RWPE2 (cell line): ENCODE measurements around the gene UPF1.
"Not testable (repeated sequence)": the region's sequence is repeated elsewhere in the genome, so short reads cannot be mapped to it uniquely, and the experiment has no call there.

Experiments
- ATAC-seq: fragments of 200-7000 bp; cut with Tn5 transposase; 3 replicates; pipeline ENCODE4 v1.9.1; 2021; ENCODE audit warnings: low read depth
- DNase-seq: peaks from one replicate; pipeline ENCODE4 v3.0.0-alpha.2; 2020; ENCODE audit warnings: low spot score
- H3K27ac ChIP-seq: fragments of 450-650 bp; 2 replicates; pipeline ENCODE4 v1.5.1; 2017; ENCODE audit warnings: mild to moderate bottlenecking; ENCODE audit not compliant: poor library complexity, severe bottlenecking
- H3K27me3 ChIP-seq: fragments of 250-450 bp; sonication (Bioruptor Pico); 2 replicates; pipeline ENCODE4 v1.5.1; 2021; ENCODE audit warnings: mild to moderate bottlenecking, moderate library complexity; ENCODE audit not compliant: insufficient read depth, poor library complexity, severe bottlenecking
- H3K36me3 ChIP-seq: fragments of 250-450 bp; sonication (Bioruptor Pico); 2 replicates; pipeline ENCODE4 v1.5.1; 2020; ENCODE audit warnings: low read depth, mild to moderate bottlenecking, moderate library complexity
- H3K4me1 ChIP-seq: fragments of 250-450 bp; sonication (Bioruptor Pico); 2 replicates; pipeline ENCODE4 v1.5.1; 2021; ENCODE audit warnings: mild to moderate bottlenecking, moderate library complexity; ENCODE audit not compliant: insufficient read depth, poor library complexity, severe bottlenecking
- H3K4me3 ChIP-seq: fragments of 250-450 bp; sonication (Bioruptor Pico); 2 replicates; pipeline ENCODE4 v1.5.1; 2021; ENCODE audit warnings: mild to moderate bottlenecking, moderate library complexity; ENCODE audit not compliant: severe bottlenecking
- H3K9me3 ChIP-seq: fragments of 250-450 bp; sonication (Bioruptor Pico); 2 replicates; pipeline ENCODE4 v1.5.1; 2021; ENCODE audit warnings: mild to moderate bottlenecking, moderate library complexity; ENCODE audit not compliant: severe bottlenecking
- CTCF ChIP-seq: fragments of 450-650 bp; IDR thresholded peaks from one replicate; pipeline ENCODE4 v1.5.1; 2017; ENCODE audit warnings: mild to moderate bottlenecking, moderate library complexity; ENCODE audit not compliant: poor library complexity, severe bottlenecking

UPF1 gene

DNA sequence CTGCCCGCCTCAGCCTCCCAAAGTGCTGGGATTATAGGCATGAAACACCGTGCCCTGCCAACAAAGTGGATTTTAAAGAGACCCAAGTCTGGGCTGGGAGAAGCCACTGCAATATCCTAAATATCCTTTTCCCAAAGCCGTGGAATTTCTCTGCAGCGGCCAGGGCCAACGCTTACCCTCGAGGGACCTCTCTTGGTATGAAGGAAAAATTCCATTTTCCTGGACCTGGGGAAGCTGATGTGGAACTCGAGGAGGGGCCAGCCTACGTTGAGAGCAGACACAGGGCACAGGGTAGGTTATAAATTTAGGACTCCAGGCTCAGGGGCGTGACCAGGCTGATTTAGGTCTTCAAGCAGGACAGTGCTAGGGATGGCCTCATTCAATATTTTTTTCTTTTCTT is 17.7 kb upstream of the UPF1 start:
- no peak for TF ChIP-seq CTCF
- no peaks in the 10 kb centered on the region for H3K36me3 ChIP-seq
- H3K9me3 ChIP-seq = no peaks in the 10 kb centered on the region
- peaks cover 6% of the 10 kb centered on the region for H3K4me1 ChIP-seq
- ATAC-seq (no peak), DNase-seq (no peak)
- H3K4me3 ChIP-seq = no peak overlapping the region
- H3K27ac ChIP-seq = no peak overlapping the region
- H3K27me3 ChIP-seq = no peaks in the 10 kb centered on the region

GRCh38 chr19:18815673-18816072 is 16.1 kb upstream of the UPF1 start:
- TF ChIP-seq CTCF = no peak
- Histone ChIP-seq H3K27me3 (no peaks in the 10 kb centered on the region), H3K36me3 (no peaks in the 10 kb centered on the region), H3K4me1 (no peaks in the 10 kb centered on the region), H3K9me3 (no peaks in the 10 kb centered on the region), H3K27ac (no peak overlapping the region), H3K4me3 (no peak overlapping the region)
- DNase-seq (no peak), ATAC-seq (no peak)

DNA sequence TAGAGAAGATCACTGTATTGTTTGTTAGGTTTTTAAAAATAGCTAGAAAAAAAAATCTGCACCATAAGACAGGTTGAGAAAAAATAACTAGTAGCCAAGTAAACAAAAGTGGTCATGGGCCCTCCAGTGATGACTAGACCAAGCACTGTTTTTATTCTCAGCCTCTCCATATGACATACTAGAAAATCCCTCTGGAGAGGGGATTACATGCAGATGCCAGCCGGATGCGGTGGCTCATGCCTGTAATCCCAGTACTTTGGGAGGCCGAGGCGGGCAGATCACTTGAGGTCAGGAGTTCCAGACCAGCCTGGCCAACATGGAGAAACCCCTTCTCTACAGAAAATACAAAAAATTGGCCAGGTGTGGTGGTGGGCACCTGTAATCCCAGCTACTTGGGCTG is 15.1 kb upstream of the UPF1 start:
- H3K4me3 ChIP-seq, H3K4me1 ChIP-seq, DNase-seq, H3K36me3 ChIP-seq, ATAC-seq, H3K9me3 ChIP-seq, H3K27ac ChIP-seq, H3K27me3 ChIP-seq: not testable (repeated sequence)

GRCh38 chr19:18817574-18817973 is 14.2 kb upstream of the UPF1 start:
- Histone ChIP-seq H3K36me3 (no peaks in the 10 kb centered on the region), H3K4me3 (no peak overlapping the region), H3K27ac (no peak overlapping the region), H3K9me3 (no peaks in the 10 kb centered on the region), H3K4me1 (no peaks in the 10 kb centered on the region), H3K27me3 (no peaks in the 10 kb centered on the region)
- TF ChIP-seq CTCF = no peak
- ATAC-seq = no peak
- DNase-seq = no peak

DNA sequence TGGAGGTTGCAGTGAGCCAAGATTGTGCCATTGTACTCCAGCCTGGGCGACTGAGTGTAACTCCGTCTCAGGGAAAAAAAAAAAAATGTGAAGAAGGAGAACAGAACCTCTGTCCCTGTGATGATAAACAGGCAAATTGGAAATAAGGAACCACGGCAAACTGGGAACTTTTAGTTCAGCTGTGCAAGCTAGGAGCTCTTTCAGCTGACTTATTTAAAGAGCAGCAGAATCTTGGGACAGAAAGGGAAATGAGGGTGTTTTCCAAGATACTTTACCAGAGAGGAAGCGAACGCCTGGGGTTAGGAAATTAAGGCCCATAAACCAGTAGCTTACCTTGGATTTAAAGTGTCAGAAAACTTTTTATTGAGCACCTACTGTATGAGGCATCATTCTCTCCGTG is 3.0 kb upstream of the UPF1 start:
- Histone ChIP-seq H3K27me3 (no peaks in the 10 kb centered on the region), H3K4me3 (no peak overlapping the region)
- no peak for TF ChIP-seq CTCF

GRCh38 chr19:18830488-18830887 is 1.3 kb upstream of the UPF1 start:
- Histone ChIP-seq H3K4me3 (no peak overlapping the region), H3K4me1 (peaks cover 7% of the 10 kb centered on the region), H3K36me3 (peaks cover 20% of the 10 kb centered on the region), H3K27me3 (no peaks in the 10 kb centered on the region), H3K9me3 (no peaks in the 10 kb centered on the region), H3K27ac (no peak overlapping the region)
- DNase-seq (no peak), ATAC-seq (no peak)
- no peak for TF ChIP-seq CTCF

More for the DNA sequence above, 3.0 kb upstream of the UPF1 start:
- H3K36me3 ChIP-seq = peaks cover 2% of the 10 kb centered on the region
- no peaks in the 10 kb centered on the region for H3K9me3 ChIP-seq
- DNase-seq = no peak
- H3K27ac ChIP-seq = no peak overlapping the region
- no peaks in the 10 kb centered on the region for H3K4me1 ChIP-seq
- no peak for ATAC-seq
